ENCODE results near the gene SRSF1.

SRSF1 gene

DNA sequence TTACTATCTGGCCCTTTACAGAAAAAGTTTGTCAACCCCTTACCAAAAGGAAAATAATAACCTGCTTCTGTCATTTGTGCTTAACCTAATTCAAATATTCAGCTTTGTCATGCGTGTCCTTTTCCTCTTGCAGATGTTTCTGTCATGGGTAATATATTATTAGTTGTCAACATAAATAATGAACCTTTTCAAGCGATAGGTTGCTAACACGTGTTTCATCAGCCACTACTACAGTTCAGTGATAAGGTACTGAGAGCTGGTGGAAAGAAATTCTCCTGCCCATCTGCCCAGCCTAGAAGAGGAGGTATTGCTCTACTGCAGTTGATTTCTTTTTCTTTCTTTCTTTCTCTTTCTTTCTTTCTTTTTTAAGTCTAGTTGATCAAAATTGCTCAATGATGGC is 12.0 kb upstream of the SRSF1 start:
- no peak for DNase-seq (ENCODE audit: low read depth in 3 of 3)

DNA sequence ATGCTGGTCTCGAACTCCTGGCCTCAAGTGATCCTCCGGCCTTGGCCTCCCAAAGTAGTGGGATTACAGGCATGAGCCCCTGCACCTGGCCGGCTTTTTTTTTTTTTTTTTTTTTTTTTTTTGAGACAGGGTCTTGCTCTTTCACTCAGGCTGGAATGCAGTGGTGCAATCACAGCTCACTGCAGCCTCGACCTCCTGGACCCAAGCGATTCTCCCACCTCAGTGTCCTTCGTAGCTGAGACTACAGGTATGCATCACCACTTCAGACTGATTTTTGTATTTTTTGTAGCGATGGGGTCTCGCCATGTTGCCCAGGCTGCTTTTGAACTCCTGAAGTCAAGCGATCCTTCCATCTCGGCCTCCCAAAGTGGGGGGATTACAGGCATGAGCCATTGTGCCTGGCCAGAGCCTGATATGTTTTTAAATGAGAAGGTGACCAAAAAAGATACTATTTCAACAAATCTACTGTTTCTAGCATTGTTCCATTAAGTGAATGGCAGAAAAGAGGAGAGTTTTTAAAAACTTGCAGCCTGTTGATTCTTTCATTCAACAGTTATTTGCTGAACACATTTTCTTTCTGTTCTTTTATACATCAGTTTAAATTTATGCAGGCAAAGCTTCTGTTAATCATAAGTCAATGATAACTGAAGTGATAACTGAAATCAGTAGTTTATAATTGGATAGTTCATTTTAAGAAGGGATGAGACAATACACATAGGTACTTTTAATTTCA is 3.2 kb upstream of the SRSF1 start:
- no peak for DNase-seq (ENCODE audit: low read depth in 3 of 3)

DNA sequence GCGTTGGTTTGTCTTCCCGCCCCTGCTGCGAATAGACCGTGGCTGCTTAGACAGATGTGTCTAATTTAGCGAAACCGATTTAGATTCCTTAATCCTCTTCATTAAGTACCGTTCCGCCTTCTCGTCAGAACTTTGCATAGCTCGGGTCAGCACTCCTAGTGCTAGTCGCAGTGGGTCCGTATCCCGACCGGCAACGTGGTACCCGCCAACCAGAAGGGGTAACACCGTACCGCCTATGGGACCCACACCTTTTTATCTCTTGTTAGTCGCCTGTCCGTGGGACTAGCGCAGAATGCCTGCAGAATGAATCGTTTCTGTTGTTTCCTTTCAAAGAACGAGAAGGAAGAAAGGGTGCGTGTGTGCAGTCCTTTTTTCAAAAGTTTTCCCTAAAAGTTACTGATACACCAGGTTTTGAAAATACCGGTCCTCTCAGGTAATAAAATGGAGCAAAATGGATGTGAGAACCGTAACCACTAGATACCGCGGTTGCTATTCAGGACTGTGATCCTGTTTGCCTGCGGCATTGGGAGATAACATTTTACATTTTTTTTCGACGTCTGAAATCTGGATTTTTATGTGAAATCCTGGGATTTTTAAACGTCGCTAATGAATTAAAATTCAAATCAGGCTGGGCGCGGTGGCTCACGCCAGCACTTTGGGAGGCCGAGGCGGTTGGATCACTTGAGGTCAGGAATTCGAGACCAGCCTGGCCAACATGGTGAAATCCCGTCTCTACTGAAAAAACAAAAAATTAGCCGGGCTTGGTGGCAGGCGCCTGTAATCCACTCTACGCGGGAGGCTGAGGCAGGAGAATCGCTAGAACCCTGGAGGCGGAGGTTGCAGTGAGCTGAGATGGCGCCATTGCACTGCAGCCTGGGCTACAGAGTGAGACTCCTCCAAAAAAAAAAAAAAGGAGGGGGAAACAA is 998 bp upstream of the SRSF1 start:
- DNase-seq (ENCODE audit: low read depth in 3 of 3), result no peak

DNA sequence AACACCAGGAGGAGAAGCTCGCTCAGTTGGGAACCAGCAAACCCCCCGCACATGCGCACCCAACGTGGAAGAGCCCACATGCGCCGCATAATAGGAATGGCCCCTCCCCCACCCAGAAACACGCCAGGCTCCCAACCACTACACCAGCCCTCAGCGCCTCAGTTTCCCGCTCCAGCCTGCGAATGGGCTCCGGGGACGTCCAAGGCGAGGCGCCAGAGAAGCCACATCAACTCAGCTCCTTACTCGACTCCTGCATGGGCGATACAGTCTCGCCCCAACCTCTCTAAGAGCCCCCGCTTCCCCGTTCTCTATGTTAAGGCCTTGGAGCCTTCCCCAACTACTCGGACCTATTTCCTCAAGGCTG is 504 bp downstream of the SRSF1 start:
- peak; percentile 45 to 66 (median 60) for DNase-seq (ENCODE audit: low read depth in 3 of 3)

DNA sequence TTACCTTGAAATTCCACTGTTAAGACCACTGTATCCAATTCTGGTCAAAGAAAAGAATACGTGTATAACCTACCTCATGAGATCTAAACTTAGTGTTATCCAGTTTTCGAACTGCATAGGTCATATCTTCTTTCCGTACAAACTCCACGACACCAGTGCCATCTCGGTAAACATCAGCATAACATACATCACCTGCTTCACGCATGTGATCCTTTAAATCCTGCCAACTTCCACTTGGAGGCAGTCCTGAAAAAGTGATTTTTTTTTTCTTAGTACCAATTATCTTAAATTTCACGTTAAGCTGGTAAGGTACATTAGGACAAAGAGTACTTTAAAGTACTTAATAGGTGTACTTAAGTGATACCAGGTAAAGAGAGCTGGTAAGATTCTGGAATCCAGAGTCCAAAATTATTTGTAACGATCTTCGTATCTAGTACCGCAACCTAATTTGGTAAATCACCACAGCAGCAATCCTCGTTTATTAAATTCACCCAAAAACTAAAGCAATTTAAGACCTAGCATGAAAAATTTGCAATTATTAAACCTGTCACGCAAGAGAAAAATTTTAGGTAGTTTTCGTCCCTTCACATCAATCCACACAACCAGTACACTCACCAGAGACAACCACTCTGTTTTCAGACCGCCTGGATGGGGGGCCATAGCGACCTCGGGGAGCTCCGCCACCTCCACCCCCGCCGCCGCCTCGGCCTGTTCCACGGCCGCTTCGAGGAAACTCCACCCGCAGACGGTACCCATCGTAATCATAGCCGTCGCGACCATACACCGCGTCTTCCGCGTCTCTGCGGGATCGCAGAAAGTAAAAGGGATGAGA is 1.1 kb downstream of the SRSF1 start:
- DNase-seq (ENCODE audit: low read depth in 3 of 3), result no peak

DNA sequence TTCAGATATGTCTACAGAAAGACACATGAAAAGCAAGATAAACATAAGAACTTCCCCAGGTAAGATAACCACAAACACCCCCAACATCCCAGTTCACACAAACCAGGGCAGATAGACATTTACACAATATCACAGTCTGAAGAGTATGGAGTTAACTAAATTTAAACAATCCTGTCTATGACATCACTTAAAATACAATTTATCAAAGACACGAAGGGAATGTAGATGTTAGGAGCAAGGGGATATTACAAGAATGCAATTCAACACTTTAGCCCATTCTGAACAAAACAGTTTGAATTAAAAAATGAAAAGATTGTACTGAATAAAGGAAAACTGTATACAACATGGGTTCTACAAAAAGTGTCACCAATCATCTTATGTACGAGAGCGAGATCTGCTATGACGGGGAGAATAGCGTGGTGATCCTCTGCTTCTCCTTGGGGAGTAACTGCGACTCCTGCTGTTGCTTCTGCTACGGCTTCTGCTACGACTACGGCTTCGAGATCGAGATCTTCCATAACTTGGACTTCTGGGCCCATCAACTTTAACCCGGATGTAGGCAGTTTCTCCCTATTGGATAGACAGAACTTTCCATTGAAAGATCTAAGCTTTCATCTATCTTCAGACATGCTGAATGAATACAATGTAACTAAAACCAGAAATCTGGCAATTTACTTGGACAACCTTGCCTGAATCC is 1.9 kb downstream of the SRSF1 start:
- DNase-seq (ENCODE audit: low read depth in 3 of 3), result no peak

DNA sequence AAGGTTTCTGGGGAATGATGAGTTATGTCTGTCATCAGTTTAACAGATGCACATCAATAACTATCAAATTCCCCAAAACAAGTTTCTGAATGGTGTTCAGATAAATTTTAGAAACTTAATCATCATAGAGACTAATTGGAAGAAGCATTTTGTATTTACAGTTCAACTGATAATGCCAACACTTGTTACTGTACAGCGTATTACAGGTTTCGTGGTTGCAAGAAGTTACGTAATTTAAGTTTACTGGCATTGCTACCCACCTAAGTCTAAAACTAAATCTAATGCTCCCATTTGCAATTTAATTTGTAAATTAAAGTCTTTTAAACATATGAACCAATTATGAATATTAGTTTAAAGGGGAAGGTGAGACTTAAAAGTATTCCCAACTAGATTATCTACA is 3.0 kb downstream of the SRSF1 start:
- no peak for DNase-seq (ENCODE audit: low read depth in 3 of 3)

DNA sequence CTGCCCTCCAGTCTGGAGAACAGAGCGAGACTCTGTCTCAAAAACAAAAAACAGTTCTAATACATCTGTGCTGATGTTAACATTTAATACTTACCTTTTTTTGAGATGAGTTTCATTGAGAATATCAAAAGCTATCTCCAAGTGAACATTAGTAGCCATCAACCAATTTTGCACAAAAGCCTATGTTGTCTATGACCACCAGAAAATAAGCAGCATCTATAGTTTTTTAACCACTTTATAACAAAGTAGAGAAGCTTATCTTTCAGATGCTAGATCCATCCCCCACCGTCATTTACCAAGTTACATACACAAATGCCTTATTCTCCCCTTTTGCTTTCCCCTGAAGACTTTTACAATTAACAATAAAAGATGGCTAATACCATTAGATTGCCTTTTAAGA is 4.1 kb downstream of the SRSF1 start:
- DNase-seq (ENCODE audit: low read depth in 3 of 3), result no peak

DNA sequence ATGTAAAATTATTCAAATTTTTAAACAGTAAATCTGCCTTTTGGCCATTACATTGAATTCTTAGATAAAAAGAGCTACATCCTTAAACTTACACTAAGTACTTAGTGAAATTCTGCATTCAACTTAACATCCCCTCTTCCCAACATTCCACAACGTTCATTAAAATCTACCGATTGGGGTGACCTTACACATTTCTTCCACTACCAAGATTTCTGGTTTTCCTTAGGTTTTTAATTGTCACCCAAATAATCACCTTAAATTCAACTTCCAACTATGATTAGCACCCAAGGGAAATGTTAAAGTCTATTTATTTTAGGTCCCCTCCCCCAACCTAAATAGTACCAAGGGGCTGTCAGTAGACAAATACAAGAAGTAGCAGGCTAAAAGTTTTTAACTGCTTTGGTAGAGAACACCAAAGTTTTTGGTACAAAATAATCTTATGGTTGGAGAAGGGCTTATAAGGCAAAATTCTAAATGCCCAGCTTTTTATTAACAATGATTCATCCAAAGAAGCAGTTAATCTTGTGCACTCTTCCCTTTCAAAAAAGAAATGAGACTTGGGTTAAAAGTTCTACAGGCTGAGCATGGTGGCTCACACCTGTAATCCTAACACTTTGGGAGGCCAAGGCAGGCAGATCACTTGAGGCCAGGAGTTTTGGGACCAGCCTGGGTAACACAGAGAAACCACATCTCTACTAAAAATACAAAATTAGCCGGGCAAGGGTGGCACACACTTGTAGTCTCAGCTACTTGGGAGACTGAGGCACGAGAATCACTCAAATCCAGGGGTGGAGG is 4.7 kb downstream of the SRSF1 start:
- no peak for DNase-seq (ENCODE audit: low read depth in 3 of 3)

DNA sequence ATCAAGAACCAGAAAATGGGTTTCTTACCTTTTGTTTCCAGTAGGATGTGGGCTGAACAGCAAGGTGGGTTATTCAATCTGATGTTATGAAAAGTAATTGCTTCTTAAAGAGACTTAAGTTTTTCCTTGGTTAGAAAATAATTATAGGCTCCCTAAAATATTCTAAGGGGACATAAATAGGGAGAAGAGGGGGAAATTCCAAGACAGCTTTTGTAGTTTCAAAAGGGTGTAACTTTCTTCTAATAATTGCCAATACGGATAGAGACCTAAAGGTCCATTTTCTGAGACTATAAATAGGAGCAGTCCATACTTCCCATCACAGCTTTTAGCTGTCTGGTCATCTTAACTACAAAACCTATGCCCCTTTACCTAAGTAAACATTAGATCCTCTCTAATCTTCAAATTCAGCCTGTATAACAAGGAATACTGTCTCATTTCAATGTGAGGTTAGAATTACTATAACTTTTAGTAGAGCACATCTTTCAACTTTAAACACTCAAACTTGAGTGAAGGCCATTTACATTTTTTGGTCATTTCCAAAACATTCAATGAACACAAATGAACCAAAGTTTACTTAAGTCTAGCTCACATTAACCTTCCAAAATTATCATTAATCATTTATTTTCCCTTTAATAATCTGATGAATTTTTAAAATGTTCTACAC is 5.5 kb downstream of the SRSF1 start:
- no peak for DNase-seq (ENCODE audit: low read depth in 3 of 3)

DNA sequence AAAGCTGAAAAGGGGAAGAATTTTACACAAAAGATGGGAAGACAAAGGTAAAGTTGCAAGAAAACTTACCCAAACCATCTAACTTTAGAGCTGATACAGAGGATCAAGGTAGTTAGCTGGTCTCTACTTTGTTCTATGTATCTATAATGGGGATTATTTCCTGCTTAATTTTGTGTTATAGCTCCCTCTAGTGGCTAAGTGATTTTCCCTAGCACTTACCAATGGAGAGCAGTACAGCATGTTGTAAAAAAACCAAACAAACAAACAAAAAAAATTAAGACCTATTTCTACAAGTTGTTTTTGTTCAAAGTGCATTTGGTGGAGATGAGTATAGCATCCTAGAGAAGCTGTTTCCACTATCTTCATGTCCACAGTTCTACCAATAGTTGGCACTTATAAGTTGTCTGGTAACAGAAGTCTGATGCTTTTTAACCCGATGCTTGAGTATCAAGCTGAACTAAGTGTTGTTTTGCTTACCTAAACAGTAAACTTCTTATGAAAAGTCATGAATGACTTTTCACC is 7.5 kb downstream of the SRSF1 start:
- DNase-seq (ENCODE audit: low read depth in 3 of 3), result no peak

DNA sequence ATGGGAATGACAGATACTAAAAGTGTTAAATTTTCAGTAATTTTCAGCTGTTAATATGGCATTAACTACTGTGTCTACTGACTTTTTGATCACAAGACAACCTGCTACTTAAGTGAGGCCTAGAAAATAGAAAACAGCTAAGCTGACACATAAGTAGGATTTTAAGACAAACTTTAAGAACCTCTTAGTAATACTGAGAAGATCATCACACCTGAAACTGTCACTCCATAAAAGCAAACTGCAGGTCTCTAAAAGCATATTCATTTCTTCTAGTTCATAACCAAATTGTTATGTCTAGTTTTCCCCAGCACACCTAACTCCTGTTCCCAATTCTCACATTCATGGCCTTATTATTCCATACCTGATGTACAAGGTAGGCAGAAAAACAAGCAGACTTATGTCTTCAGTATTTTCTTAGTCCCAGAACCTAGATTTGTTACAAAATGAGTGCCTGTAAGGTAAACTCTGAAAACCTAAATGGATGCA is 8.0 kb downstream of the SRSF1 start:
- DNase-seq (ENCODE audit: low read depth in 3 of 3), result no peak

DNA sequence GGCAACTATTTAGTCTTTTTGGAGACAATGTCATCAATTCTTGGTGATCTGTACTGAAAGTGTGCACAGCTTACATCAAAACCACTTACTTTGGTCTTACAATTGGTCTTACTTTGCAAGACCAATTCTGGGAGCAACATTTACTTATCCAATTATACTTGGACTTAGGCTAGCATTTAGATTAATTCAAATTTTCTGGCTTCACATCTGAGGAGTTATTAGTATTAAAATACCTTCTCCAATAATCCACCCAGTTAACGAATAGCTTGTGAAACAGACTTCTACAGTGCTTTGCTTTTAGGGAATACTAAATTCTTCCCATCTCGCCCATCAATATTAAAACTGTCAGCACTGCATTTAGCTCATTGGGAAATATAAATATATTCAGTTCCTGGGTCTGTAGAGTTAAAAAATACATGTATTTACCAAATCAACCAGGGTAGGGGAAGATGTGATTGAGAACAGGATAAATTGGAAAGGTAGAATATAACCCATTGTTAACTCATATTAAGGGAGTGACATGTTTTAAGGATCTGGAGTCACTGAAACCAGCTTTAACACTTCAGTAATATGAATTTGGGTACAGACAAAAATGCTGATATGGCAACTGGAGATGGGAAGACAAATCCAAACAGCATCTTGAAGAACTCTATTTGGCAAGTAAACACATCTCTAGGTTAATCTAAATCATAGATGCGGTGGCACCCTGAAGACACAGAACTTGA is 9.8 kb downstream of the SRSF1 start:
- no peak for DNase-seq (ENCODE audit: low read depth in 3 of 3)

DNA sequence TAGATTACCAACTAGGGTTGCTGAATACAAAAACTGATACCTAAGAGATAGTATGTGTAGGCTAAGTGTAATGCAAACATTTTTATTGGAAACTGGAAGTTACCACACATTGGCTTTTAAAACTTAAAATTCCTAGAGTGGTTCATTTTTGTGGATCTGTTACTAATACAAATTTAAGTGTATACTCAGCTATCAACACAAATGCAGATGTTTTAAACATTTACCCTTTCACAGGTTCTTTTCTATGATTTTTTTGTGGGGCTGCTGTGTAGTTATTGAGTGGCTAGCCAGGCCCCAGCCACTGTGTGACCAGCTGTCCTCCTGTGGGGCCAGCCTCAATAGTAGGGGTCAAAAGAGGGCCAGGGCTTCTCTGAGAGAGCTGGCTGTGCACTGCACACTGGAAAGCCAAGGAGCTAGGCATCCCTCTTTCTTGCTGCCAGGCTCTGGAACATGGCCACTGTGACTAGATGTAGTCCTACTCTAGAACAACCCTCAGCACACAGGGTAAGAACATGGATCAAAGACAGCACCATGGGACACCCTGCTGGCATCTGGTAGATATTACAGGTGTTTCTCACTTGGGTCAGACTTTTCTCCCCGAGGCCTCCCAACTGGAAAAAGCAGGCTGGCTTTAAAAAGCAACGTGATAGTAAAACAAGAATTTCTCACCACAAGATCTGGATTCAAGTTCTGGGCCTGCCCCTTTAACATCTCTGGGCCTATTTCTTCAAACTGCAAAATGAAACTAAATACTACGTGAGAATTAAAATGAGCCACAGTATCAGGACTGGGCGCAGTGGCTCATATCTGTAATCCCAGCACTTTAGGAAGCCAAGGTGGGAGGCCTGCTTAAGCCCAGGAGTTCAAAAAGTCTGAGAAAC is 11.7 kb downstream of the SRSF1 start:
- peak in 2 of 3 donors; percentile 36 to 41 for DNase-seq (ENCODE audit: low read depth in 3 of 3)

DNA sequence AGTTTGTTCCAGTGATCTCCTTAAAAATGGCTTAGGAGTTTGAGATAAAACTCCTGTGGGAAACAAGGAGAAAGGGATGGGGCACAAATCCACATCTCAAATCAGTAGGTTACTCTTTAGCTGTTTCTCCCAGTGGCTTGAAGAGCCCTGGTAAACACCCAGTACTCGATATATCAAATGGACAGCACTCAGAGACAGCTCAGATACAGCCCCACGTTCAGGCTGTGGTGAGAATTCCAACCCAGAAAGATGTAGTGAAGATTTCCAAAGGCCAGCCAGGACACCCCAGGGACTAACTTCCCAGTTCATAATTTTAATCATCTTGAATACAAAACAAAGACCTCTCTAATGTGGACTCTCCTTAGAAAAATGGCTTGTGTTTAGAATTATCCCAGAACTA is 12.6 kb downstream of the SRSF1 start:
- no peak for DNase-seq (ENCODE audit: low read depth in 3 of 3)

DNA sequence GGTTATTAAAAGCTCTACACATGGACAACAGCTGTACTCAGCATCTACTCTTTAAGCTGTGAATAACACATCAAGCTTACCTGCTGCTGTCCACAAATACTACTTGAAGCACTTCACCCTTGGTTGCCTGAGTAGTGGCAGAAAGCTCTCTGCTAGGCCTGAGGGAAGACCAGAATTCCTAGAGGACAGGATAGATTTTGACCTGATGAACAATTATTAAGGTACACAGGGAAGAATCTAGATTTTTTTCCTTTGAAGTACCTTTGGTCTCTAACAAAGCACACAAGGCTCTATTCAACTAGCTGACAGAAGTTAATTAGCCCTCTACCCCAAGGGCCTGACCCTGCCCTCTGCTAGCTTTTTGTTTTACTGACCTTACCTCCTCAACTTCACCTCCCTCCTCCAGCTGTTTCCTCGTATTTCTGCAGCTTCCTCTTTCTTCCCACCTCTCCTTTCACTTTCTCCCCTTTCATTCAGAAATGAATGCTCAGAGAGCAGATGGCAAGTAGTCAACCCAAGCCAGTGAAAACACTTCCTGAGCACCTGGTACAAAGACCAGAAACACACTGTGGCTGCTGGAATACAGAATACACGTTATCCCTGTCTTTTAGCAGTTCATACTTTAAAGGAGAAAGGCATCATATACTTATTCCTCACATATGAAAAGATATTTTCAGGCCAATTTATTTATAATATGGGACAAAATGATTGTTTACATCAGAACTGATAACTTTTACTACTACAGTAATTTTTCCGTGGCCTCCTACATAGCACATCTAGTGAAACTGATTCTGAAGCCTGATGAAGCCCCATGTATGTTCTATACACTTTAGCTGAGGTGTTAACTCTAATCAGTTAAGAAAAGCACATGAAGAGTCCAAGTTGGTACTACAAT is 13.3 kb downstream of the SRSF1 start:
- DNase-seq (ENCODE audit: low read depth in 3 of 3), result no peak

DNA sequence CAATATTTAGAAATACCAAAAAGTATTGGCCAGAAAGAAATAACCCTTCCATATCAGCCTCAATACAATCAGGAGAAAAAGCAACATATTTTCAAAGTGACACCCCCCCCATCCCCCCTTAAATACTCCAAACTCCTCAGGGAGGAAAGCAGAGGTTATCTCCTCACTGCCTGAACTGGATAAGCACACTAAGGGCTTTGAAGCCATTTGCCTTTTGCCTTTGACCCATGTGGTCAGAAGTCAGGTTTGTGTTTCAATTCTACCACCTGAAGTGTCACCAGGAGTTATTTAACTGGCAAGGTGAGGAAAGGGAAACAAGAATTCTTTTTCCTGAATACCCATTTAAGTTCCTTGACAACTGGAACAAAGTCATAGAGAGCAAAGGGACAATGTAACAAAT is 15.5 kb downstream of the SRSF1 start:
- no peak for DNase-seq (ENCODE audit: low read depth in 3 of 3)

All from stimulated activated CD4-positive, alpha-beta T cell treated with anti-CD3 and anti-CD28 coated beads, TNF-alpha, amount 100 ng/mL, for 48 hours (primary cell).